Parathyroid adenoma (tissue), 2 donors: ENCODE results near the gene FZD1.

ENCODE experiments used
- H2AFZ ChIP-seq: fragments of 300-600 bp; sonication (generic); one replicate; pipeline ENCODE4 v1.7.0; 2017; ENCODE audit warnings: antibody characterized with exemption, mild to moderate bottlenecking
- H3K27ac ChIP-seq: fragments of 300-600 bp; sonication (generic); one replicate; pipeline ENCODE4 v1.7.0; 2017
- H3K27me3 ChIP-seq: fragments of 300-600 bp; sonication (generic); one replicate; pipeline ENCODE4 v1.7.0; 2017; ENCODE audit warnings: low read length; ENCODE audit not compliant: control insufficient read depth, insufficient read depth
- H3K36me3 ChIP-seq: fragments of 300-600 bp; sonication (generic); one replicate; pipeline ENCODE4 v1.7.0; 2017; ENCODE audit warnings: low read length; ENCODE audit not compliant: control insufficient read depth, insufficient read depth
- H3K4me1 ChIP-seq: fragments of 300-600 bp; sonication (generic); one replicate; pipeline ENCODE4 v1.7.0; 2017; ENCODE audit warnings: control low read depth
- H3K4me2 ChIP-seq: fragments of 300-600 bp; sonication (generic); one replicate; pipeline ENCODE4 v1.7.0; 2017; ENCODE audit warnings: low read length
- H3K4me3 ChIP-seq: fragments of 300-600 bp; sonication (generic); one replicate; pipeline ENCODE4 v1.7.0; 2017; ENCODE audit warnings: low read depth, low read length
- H3K79me2 ChIP-seq: fragments of 300-600 bp; sonication (generic); one replicate; pipeline ENCODE4 v1.7.0; 2017; ENCODE audit warnings: control low read depth
- H3K9ac ChIP-seq: fragments of 300-600 bp; sonication (generic); one replicate; pipeline ENCODE4 v1.7.0; 2017; ENCODE audit warnings: mild to moderate bottlenecking
- H3K9me3 ChIP-seq: fragments of 300-600 bp; sonication (generic); one replicate; pipeline ENCODE4 v1.7.0; 2017; ENCODE audit warnings: low read length; ENCODE audit not compliant: control insufficient read depth
- TF ChIP-seq, protein P1 (sequence below): fragments of 300-600 bp; sonication (generic); IDR thresholded peaks from one replicate; pipeline ENCODE4 v1.7.0; 2017; ENCODE audit warnings: antibody characterized with exemption, mild to moderate bottlenecking
- donor health status: primary hyperparathyroidism.

Gene FZD1

DNA sequence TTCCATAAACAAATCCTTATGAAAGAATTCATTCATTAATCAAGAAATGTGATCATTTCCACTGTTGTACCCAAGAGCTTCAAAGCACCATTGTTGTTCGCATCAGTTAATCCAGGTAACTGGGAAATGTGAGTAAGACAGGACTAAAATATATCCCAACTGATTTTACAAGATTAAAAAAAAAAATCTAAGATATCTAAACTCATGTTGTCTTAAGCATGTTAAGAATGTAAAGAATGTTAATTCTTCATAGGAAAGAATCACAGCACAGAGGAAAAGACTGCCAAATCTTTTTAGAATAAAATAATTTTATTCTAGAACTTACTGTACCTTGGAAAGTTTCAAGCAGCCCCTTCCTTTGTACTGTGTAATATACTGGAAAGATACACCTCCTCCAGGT is 16.4 kb downstream of the FZD1 start:
- TF ChIP-seq, protein P1, sequence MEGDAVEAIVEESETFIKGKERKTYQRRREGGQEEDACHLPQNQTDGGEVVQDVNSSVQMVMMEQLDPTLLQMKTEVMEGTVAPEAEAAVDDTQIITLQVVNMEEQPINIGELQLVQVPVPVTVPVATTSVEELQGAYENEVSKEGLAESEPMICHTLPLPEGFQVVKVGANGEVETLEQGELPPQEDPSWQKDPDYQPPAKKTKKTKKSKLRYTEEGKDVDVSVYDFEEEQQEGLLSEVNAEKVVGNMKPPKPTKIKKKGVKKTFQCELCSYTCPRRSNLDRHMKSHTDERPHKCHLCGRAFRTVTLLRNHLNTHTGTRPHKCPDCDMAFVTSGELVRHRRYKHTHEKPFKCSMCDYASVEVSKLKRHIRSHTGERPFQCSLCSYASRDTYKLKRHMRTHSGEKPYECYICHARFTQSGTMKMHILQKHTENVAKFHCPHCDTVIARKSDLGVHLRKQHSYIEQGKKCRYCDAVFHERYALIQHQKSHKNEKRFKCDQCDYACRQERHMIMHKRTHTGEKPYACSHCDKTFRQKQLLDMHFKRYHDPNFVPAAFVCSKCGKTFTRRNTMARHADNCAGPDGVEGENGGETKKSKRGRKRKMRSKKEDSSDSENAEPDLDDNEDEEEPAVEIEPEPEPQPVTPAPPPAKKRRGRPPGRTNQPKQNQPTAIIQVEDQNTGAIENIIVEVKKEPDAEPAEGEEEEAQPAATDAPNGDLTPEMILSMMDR: no peak
- no peaks in the 10 kb centered on the region for H3K36me3 ChIP-seq
- H3K4me3 ChIP-seq: no peak overlapping the region
- H3K27ac ChIP-seq: no peak overlapping the region
- no peak overlapping the region for H3K9ac ChIP-seq
- no peak overlapping the region for H3K4me2 ChIP-seq
- H3K9me3 ChIP-seq: no peaks in the 10 kb centered on the region
- no peaks in the 10 kb centered on the region for H3K79me2 ChIP-seq
- H2AFZ ChIP-seq: no peak overlapping the region
- H3K27me3 ChIP-seq: no peaks in the 10 kb centered on the region
- H3K4me1 ChIP-seq: no peaks in the 10 kb centered on the region

DNA sequence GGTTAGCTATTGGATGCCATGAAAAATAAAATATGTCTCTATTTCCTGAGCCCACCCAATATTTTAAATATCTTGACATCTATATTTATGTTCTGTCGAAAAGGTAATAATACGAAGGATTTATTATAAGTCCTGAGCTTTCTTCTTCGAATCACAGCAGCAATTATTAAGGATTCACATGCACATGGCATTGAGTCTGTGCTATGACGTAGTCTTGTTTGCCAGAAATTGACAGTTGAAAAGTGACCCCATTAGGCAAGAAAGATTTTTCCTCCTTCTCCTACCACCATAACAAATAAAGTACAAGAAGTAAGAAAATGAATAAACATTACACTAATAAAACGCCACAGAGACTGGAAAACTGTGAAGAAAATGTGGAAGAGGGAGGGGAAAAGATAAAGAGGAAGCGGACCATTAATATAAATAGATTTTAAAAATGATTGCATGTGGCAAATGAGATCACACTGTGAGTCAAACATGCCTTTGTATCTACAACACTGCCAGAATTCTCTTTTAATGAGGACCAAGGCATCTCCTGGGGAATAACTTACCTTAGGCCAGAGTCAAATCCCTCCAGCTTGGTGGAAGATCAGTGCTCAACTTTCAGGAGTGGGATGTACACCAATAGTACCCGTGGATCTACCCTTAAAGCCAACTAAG is 21.6 kb downstream of the FZD1 start:
- H3K27ac ChIP-seq: no peak overlapping the region
- no peaks in the 10 kb centered on the region for H3K27me3 ChIP-seq
- H3K4me2 ChIP-seq: no peak overlapping the region
- no peaks in the 10 kb centered on the region for H3K36me3 ChIP-seq
- TF ChIP-seq, protein P1: no peak
- H3K9me3 ChIP-seq: no peaks in the 10 kb centered on the region
- no peak overlapping the region for H3K9ac ChIP-seq
- H2AFZ ChIP-seq: no peak overlapping the region
- H3K79me2 ChIP-seq: no peaks in the 10 kb centered on the region
- no peak overlapping the region for H3K4me3 ChIP-seq
- H3K4me1 ChIP-seq: no peaks in the 10 kb centered on the region

DNA sequence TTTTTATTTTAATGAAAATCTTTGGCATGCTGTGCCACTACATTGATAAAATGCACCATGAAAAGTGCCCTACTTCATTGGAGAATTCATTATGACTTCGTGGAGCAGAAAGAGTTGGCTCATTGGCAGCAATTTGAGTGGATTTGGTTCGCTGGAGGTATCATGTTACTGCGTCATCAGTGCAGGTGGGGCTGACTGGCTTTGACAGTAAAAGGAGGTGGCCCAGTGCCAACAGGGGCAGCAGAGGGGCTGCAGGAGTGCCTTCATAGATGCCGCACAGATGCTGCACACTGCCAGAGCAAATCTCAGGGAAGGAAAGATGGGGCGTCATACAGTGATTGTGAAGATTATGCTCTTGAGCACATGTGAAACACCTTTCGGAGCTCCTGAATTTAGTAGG is 22.2 kb downstream of the FZD1 start:
- TF ChIP-seq, protein P1: no peak
- Histone ChIP-seq H2AFZ (no peak overlapping the region), H3K36me3 (no peaks in the 10 kb centered on the region), H3K9ac (no peak overlapping the region), H3K4me3 (no peak overlapping the region), H3K4me2 (no peak overlapping the region), H3K4me1 (no peaks in the 10 kb centered on the region), H3K27me3 (no peaks in the 10 kb centered on the region), H3K79me2 (no peaks in the 10 kb centered on the region), H3K9me3 (no peaks in the 10 kb centered on the region), H3K27ac (no peak overlapping the region)

DNA sequence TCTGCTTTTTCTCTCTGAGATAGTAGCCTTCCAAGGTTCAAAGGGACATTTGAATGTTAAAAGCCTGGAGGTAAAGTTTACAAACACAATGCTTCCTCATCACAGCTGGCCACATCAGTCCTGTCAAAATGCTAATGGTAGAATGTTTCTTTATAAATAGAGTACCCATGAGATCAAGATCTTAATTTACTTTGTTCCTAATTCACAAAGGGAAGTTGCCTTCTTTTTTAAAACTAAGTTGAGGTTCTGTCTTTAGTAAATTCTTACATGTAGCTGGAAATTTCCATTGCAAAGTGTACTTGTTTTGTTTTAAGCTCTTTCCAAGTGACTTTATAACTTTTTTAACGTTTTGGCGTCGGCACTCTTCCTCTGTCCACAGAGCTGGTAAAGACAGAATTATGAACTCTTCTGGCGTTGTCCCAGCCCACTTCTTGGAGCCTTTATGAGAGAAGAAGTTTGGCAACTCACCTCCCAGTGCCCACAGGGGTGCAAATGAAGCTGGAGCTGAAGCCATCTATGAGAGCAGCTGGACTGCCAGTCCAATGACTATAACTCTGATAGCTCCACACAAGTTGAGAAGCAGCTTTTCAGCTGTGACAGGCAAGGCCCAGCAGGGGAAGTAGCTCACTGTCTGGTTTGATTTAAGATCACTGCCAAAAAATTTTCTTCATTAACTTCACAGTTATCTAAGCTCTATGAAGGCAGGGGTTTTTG is 23.3 kb downstream of the FZD1 start:
- Histone ChIP-seq H3K9me3 (no peaks in the 10 kb centered on the region), H2AFZ (no peak overlapping the region), H3K4me1 (no peaks in the 10 kb centered on the region), H3K36me3 (no peaks in the 10 kb centered on the region), H3K79me2 (no peaks in the 10 kb centered on the region), H3K9ac (no peak overlapping the region), H3K27ac (no peak overlapping the region), H3K27me3 (no peaks in the 10 kb centered on the region), H3K4me2 (no peak overlapping the region), H3K4me3 (no peak overlapping the region)
- TF ChIP-seq, protein P1: no peak
